HG02973 (cell line): Measurements from ENCODE around the gene SIMC1.

Experiments
- ATAC-seq: cut with Tn5 transposase; IDR thresholded peaks from one replicate; pipeline ENCODE4 v1.9.1; 2021; ENCODE audit warnings: moderate library complexity; ENCODE audit not compliant: unreplicated experiment

Gene SIMC1

DNA sequence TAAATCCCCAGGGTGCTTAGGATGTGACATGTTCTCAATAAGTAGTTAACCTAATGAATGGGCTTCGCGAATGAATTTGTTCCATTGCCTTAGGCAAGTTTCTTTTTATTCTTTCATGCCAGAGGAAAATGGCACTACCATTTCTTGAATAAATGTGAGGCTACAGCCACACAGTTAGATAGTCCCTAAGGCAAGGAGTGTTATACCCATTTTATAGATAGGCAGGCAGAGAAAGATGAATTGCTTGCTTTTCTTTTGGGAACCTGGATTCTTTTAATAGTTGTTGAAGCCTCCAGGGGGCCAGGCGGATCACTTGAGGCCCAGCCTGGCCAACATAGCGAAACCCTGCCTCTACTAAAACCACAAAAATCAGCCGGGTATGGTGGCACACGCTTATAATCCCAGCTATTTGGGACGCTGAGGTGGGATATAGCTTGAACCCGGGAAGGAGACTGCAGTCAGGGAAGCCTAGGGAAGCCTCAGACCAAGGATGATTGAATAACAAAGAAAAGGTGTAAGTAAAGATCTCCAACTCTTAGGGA, 149.2 kb downstream of the SIMC1 start:
- ATAC-seq, result no peak

- no peak for ATAC-seq
These were observed 149.8 kb downstream of the SIMC1 start for GRCh38 chr5:176388003-176388443.

- peak; percentile 81 for ATAC-seq
These were observed 150.4 kb downstream of the SIMC1 start, which contains the start of the genes HIGD2A and NOP16 for GRCh38 chr5:176388444-176389134. Gene HIGD2A, plus strand, starts transcription at chr5:176388751. Its CDS starts 69 bp downstream, at chr5:176388820. Gene NOP16, minus strand, starts transcription at chr5:176388598. Its CDS starts 59 bp downstream, at chr5:176388539.

- peak; percentile 21 for ATAC-seq
These were observed 151.2 kb downstream of the SIMC1 start for GRCh38 chr5:176389135-176390123.

GRCh38 chr5:176391479-176391878, 153.3 kb downstream of the SIMC1 start:
- ATAC-seq, result no peak

- ATAC-seq, result no peak
These were observed 153.8 kb downstream of the SIMC1 start for GRCh38 chr5:176391999-176392398.

- no peak for ATAC-seq
These were observed 154.3 kb downstream of the SIMC1 start for GRCh38 chr5:176392526-176392925.

- no peak for ATAC-seq
These were observed 155.9 kb downstream of the SIMC1 start for GRCh38 chr5:176394096-176394495.

DNA sequence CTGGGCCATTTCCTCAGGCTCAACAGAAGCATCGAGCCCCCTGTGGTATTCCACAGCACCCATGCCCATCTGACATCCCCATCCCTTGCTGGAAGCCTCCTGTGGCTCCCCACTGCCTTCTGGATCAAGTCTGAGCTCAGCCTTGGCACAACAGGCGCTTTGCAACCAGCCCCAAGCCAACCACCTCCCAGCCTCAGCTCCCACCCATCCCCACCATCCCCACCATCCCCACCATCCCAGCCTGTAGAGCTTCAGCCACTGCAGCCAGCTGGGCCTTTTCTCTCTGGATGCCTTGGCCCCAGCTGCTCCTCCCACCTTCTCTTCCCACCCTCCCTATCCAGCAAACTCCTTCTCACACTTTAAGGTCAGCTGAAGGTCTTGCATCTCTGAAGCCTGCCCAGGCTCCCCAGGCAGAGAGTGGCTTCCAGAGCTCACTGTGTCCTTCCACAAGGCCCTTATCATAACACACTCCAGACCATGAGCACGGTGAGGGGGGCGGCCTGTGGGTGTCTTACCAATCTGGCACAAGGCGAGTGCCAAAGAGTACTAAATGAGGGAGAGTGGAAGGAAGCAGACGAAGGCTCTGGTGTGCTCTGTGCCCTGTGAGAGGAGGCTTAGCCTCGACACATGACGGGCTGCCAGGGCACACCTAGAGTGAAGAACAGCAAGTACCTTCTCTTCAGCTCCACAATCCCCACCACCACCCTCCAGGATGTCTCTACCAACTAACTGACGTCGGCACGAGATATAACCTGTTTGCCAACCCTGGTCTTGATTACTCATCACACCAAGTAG, 156.9 kb downstream of the SIMC1 start:
- ATAC-seq, result no peak
